Endothelial cell of umbilical vein (primary cell): ENCODE measurements around the gene ATP1A3. TPM values are rescaled to one million over a fixed set of nuclear protein-coding genes. Genes with fewer than 3 reads are reported as not detected.

Experiments
- BruUV-seq: library from RNA; stranded (reverse); fragments of 400-500 nt; replicated peaks from 2 replicates; lab custom pipeline; 2021; lab: Mats Ljungman, UMichigan
- CTCF ChIA-PET: fragments of 300-600, 350-600 bp; sonication (Branson Sonifier 250); formaldehyde crosslinking; loops from one replicate; lab custom pipeline; 2021; ENCODE audit warnings: antibody characterized with exemption, inconsistent platforms; lab: Charles Lee
- POLR2A ChIA-PET: fragments of 300-600, 350-600 bp; sonication (Branson Sonifier 250); formaldehyde crosslinking; loops from one replicate; lab custom pipeline; 2021; ENCODE audit warnings: antibody characterized with exemption, inconsistent platforms; lab: Charles Lee
- DNase-seq: peaks from one replicate; pipeline ENCODE4 v3.0.0-alpha.2; 2011; ENCODE audit warnings: low read depth, low spot score
- FAIRE-seq: peaks from 2 replicates; lab custom pipeline; 2011; peaks lifted over from hg19 to GRCh38; lab: Jason Lieb, UNC
- H2AFZ ChIP-seq: 2 replicates; pipeline ENCODE4 v1.6.0; 2012; ENCODE audit warnings: low read depth, low read length, control low read depth, inconsistent platforms
- H3K27ac ChIP-seq: 2 replicates; pipeline ENCODE4 v1.5.1; 2011; ENCODE audit warnings: low read depth, mild to moderate bottlenecking, control low read depth, low read length, moderate library complexity; ENCODE audit not compliant: insufficient read depth
- H3K27me3 ChIP-seq, 2 experiments: 2 replicates each; pipeline versions ENCODE4 v1.6.0 to v1.6.1; 2011; ENCODE audit warnings: low read length in 2 of 2, mixed read lengths in 1 of 2; ENCODE audit not compliant: control insufficient read depth in 2 of 2, insufficient read depth in 2 of 2
- H3K36me3 ChIP-seq, 2 experiments: 2 replicates in 1 of 2; 3 replicates in 1 of 2; pipeline ENCODE4 v1.5.1; 2011; ENCODE audit warnings: low read length in 2 of 2, mild to moderate bottlenecking in 1 of 2, moderate library complexity in 1 of 2; ENCODE audit not compliant: control insufficient read depth in 2 of 2, insufficient read depth in 2 of 2; ENCODE audit errors: extremely low read depth in 1 of 2
- H3K4me1 ChIP-seq: 3 replicates; pipeline ENCODE4 v1.5.1; 2011; ENCODE audit warnings: mild to moderate bottlenecking, low read length; ENCODE audit not compliant: control insufficient read depth, insufficient read depth; ENCODE audit errors: extremely low read depth
- H3K4me2 ChIP-seq: 2 replicates; pipeline ENCODE4 v1.6.1; 2011; ENCODE audit warnings: low read length, control low read depth, mixed read lengths; ENCODE audit not compliant: insufficient read depth
- H3K4me3 ChIP-seq, 3 experiments: fragments of 200-600 bp in 1 of 3; sonication (generic), shearing (Covaris generic) in 1 of 3; replicated peaks in 1 of 3; 2 replicates each; pipeline ENCODE4 v1.5.1; 2011 to 2016; ENCODE audit warnings: control low read depth in 3 of 3, low read length in 3 of 3, mild to moderate bottlenecking in 2 of 3, inconsistent platforms in 1 of 3, low read depth in 1 of 3, moderate library complexity in 1 of 3; ENCODE audit not compliant: insufficient read depth in 1 of 3
- H3K79me2 ChIP-seq: 2 replicates; pipeline ENCODE4 v1.6.0; 2012; ENCODE audit warnings: low read length, inconsistent platforms; ENCODE audit not compliant: control insufficient read depth, insufficient read depth
- H3K9ac ChIP-seq: replicated peaks from 2 replicates; pipeline ENCODE3; 2011; ENCODE audit warnings: low read length, control low read depth; ENCODE audit not compliant: insufficient read depth; ENCODE audit errors: extremely low read depth
- H3K9me1 ChIP-seq: replicated peaks from 3 replicates; pipeline ENCODE4 v1.6.0; 2011; ENCODE audit warnings: mild to moderate bottlenecking, low read length; ENCODE audit not compliant: control insufficient read depth, insufficient read depth; ENCODE audit errors: extremely low read depth
- H3K9me3 ChIP-seq: replicated peaks from 2 replicates; pipeline ENCODE4 v1.5.1; 2012; ENCODE audit warnings: low read length, inconsistent platforms; ENCODE audit not compliant: control insufficient read depth, insufficient read depth
- H4K20me1 ChIP-seq: replicated peaks from 2 replicates; pipeline ENCODE3; 2011; ENCODE audit warnings: mild to moderate bottlenecking, low read length; ENCODE audit not compliant: control insufficient read depth, insufficient read depth; ENCODE audit errors: extremely low read depth
- EZH2 ChIP-seq: IDR thresholded peaks from 2 replicates; pipeline ENCODE4 v1.6.1; 2012; ENCODE audit warnings: borderline replicate concordance, low read depth, mild to moderate bottlenecking, moderate library complexity, low read length, inconsistent platforms; ENCODE audit not compliant: severe bottlenecking
- FOS ChIP-seq: IDR thresholded peaks from 2 replicates; pipeline ENCODE4 v1.6.1; 2011; ENCODE audit warnings: mild to moderate bottlenecking, low read length, moderate library complexity, borderline replicate concordance; ENCODE audit not compliant: insufficient read depth
- GATA2 ChIP-seq: IDR thresholded peaks from 2 replicates; pipeline ENCODE4 v1.7.0; 2011; ENCODE audit warnings: low read depth, mild to moderate bottlenecking, moderate library complexity, mixed read lengths, low read length; ENCODE audit not compliant: insufficient read length, insufficient read depth
- JUN ChIP-seq: IDR thresholded peaks from 2 replicates; pipeline ENCODE4 v1.6.1; 2011; ENCODE audit warnings: borderline replicate concordance, low read depth; ENCODE audit not compliant: insufficient read length, insufficient read depth
- MAX ChIP-seq: IDR thresholded peaks from 2 replicates; pipeline ENCODE4 v1.6.1; 2011; ENCODE audit not compliant: insufficient read depth, insufficient read length
- MYC ChIP-seq: IDR thresholded peaks from one replicate; pipeline ENCODE4 v1.6.1; 2011; ENCODE audit warnings: mild to moderate bottlenecking, low read depth, low read length
- POLR2A ChIP-seq: IDR thresholded peaks from 2 replicates; pipeline ENCODE4 v1.6.1; 2012; ENCODE audit warnings: low read depth, mild to moderate bottlenecking, control low read depth, low read length
- POLR2AphosphoS5 ChIP-seq: IDR thresholded peaks from 2 replicates; pipeline ENCODE4 v1.6.1; 2012; ENCODE audit warnings: low read depth, mild to moderate bottlenecking, control low read depth, low read length, moderate library complexity; ENCODE audit not compliant: insufficient read depth
- dilution Hi-C: fragments of 300-500 bp; cut with MboI; formaldehyde crosslinking; loops from one replicate; pipeline ENCODE4 v1.15.0; 2019; ENCODE audit warnings: low sequenced_read_pairs; ENCODE audit not compliant: extremely low pct_ligation_motif_present
- intact Hi-C: fragments of 100-400 bp; cut with micrococcal nuclease; formaldehyde crosslinking; loops from one replicate; pipeline ENCODE4 v1.10.0; 2022
- polyA plus RNA-seq, 4 experiments: library from polyadenylated mRNA; depleted of rRNA in 3 of 4; stranded (reverse) in 3 of 4; unstranded in 1 of 4; fragments of >200 nt; gene quantifications; 2 replicates each; pipeline versions ENCODE4 v1.2.1 to v1.2.3, GENCODE V29; 2011 to 2012; ENCODE audit warnings: missing spikeins in 1 of 4
- total RNA-seq: library from RNA; stranded (reverse); gene quantifications from 2 replicates; pipeline ENCODE4 v1.2.3, GENCODE V29; 2021
- TF ChIP-seq, protein P1 (sequence below), 2 donors: IDR thresholded peaks; 1 replicate in 1 of 2; 2 replicates in 1 of 2; pipeline ENCODE4 v1.5.1; 2011; ENCODE audit warnings: low read length in 2 of 2, mild to moderate bottlenecking in 2 of 2, moderate library complexity in 2 of 2, control low read depth in 1 of 2, inconsistent platforms in 1 of 2, low read depth in 1 of 2; ENCODE audit not compliant: insufficient read depth in 1 of 2; ENCODE audit errors: extremely low read depth in 1 of 2

Gene ATP1A3
- total and polyA plus RNA-seq, 2 donors (not counting 3 experiments of a cell fraction or from before 2014, with no cell fraction given) = 0.40 TPM; not detected in 1

- H3K9me3 ChIP-seq = no peaks in the 10 kb centered on the region
- no TSS peak for BruUV-seq
- H3K4me3 ChIP-seq = no peak overlapping the region
- peaks cover 57 to 62% of the 10 kb centered on the region in 2 experiments for H3K27me3 ChIP-seq
- H3K27ac ChIP-seq = no peak overlapping the region
- no peaks in the 10 kb centered on the region for H3K4me1 ChIP-seq
- TF ChIP-seq EZH2 (no peak), FOS (no peak), MAX (no peak), POLR2AphosphoS5 (no peak), GATA2 (no peak), JUN (no peak), MYC (no peak), POLR2A (no peak)
- TF ChIP-seq, protein P1, sequence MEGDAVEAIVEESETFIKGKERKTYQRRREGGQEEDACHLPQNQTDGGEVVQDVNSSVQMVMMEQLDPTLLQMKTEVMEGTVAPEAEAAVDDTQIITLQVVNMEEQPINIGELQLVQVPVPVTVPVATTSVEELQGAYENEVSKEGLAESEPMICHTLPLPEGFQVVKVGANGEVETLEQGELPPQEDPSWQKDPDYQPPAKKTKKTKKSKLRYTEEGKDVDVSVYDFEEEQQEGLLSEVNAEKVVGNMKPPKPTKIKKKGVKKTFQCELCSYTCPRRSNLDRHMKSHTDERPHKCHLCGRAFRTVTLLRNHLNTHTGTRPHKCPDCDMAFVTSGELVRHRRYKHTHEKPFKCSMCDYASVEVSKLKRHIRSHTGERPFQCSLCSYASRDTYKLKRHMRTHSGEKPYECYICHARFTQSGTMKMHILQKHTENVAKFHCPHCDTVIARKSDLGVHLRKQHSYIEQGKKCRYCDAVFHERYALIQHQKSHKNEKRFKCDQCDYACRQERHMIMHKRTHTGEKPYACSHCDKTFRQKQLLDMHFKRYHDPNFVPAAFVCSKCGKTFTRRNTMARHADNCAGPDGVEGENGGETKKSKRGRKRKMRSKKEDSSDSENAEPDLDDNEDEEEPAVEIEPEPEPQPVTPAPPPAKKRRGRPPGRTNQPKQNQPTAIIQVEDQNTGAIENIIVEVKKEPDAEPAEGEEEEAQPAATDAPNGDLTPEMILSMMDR (IDR thresholded peaks at IDR 0.05; ENCODE audit: extremely low read depth in 1 of 2, insufficient read depth in 1 of 2, low read depth in 1 of 2, low read length in 2 of 2) = no peak
- dilution Hi-C loops = no loop called here
- no peak overlapping the region for H3K4me2 ChIP-seq
- H3K79me2 ChIP-seq = no peaks in the 10 kb centered on the region
- no peaks in the 10 kb centered on the region for H4K20me1 ChIP-seq
- ChIA-PET CTCF (no interaction called here), POLR2A (no interaction called here)
- H3K9me1 ChIP-seq = no peaks in the 10 kb centered on the region
- no peak overlapping the region for H3K9ac ChIP-seq
- intact Hi-C loops = no loop called here
- no peak for DNase-seq
- no peak overlapping the region for H2AFZ ChIP-seq
- no peak for FAIRE-seq
- H3K36me3 ChIP-seq = no peaks in the 10 kb centered on the region
These were observed 75.9 kb downstream of the ATP1A3 start for GRCh38 chr19:41918095-41918494.
